ENCODE results near the gene EPB41L4B. TPM values are rescaled to one million over a fixed set of nuclear protein-coding genes. Genes with fewer than 3 reads are reported as not detected.

The EPB41L4B gene
- total and polyA plus RNA-seq, 2 of the 4 experiments (the other 2 are of a cell fraction): 0.36 to 0.54 TPM

GRCh38 chr9:109312783-109313182 is 8.1 kb downstream of the EPB41L4B start:
- H2BK120ac ChIP-seq (ENCODE audit: low read depth, low read length): no peak overlapping the region
- no peak overlapping the region for H3K4me3 ChIP-seq (ENCODE audit: insufficient read depth, low read depth, low read length)
- no peak overlapping the region for H2AFZ ChIP-seq (replicated peaks; ENCODE audit: low read length, poor library complexity)
- in situ Hi-C loops (cut with MboI; ENCODE audit: low sequenced_read_pairs) (loop anchor here (25.0 kb wide), 2 partner anchors 125 to 250 kb away; no protein-coding TSS in a partner anchor), intact Hi-C loops (cut with micrococcal nuclease) (no loop called here), dilution Hi-C loops (cut with HindIII; ENCODE audit: low sequenced_read_pairs, unreplicated experiment) (no loop called here)
- WGBS, 2 experiments (ENCODE audit: extremely low coverage in 2 of 2, insufficient read length in 1 of 2): 80% methylated on average over 3 of the region's 7 CpGs; no CpG with 5 or more reads in 1 of the 2 experiments
- H3K9ac ChIP-seq (ENCODE audit: low read depth, low read length): no peak overlapping the region
- no peak for TF ChIP-seq USF2 (IDR thresholded peaks at IDR 0.05; ENCODE audit: low read depth, low read length)
- TF ChIP-seq SMC3 (IDR thresholded peaks at IDR 0.05; ENCODE audit: low read depth, low read length): no peak
- TF ChIP-seq, protein P1, sequence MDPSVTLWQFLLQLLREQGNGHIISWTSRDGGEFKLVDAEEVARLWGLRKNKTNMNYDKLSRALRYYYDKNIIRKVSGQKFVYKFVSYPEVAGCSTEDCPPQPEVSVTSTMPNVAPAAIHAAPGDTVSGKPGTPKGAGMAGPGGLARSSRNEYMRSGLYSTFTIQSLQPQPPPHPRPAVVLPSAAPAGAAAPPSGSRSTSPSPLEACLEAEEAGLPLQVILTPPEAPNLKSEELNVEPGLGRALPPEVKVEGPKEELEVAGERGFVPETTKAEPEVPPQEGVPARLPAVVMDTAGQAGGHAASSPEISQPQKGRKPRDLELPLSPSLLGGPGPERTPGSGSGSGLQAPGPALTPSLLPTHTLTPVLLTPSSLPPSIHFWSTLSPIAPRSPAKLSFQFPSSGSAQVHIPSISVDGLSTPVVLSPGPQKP (IDR thresholded peaks at IDR 0.05; ENCODE audit: borderline replicate concordance, low read depth, low read length): no peak
- no peak overlapping the region for H2BK15ac ChIP-seq (ENCODE audit: low read depth, low read length)
- no peak overlapping the region for H3K56ac ChIP-seq (ENCODE audit: extremely low read depth, insufficient read depth, low read length)
- H3K4me2 ChIP-seq (ENCODE audit: low read depth, low read length): no peak overlapping the region
- CTCF ChIA-PET: interaction anchor here (0.6 kb wide), 1 partner anchor 384 kb away, joined by 4 read pairs; no protein-coding TSS in a partner anchor
- no peak overlapping the region for H3K27ac ChIP-seq (ENCODE audit: insufficient read depth, low read length)
- no peak overlapping the region for H4K5ac ChIP-seq (ENCODE audit: low read depth, low read length)
- H3K18ac ChIP-seq (ENCODE audit: low read depth, low read length): no peak overlapping the region
- no peaks in the 10 kb centered on the region for H3K79me1 ChIP-seq (ENCODE audit: low read depth in 1 of 2, low read length in 2 of 2)
- BruUV-seq (replicated peaks): no TSS peak
- H3K23ac ChIP-seq (ENCODE audit: low read depth, low read length): no peak overlapping the region
- no peak overlapping the region for H3K14ac ChIP-seq (replicated peaks; ENCODE audit: low read depth, low read length)
- ATAC-seq (ENCODE audit: low read depth): no peak
- no peak overlapping the region for H4K91ac ChIP-seq (ENCODE audit: insufficient read depth, low read depth, low read length)
- H3K9me1 ChIP-seq (ENCODE audit: insufficient read depth, low read length): no peaks in the 10 kb centered on the region; the same call in 1 of the 2 replicates
- no peak overlapping the region for H2BK20ac ChIP-seq (ENCODE audit: low read depth, low read length)
- H3K36me3 ChIP-seq (ENCODE audit: control insufficient read depth, insufficient read depth, low read length): no peaks in the 10 kb centered on the region
- peaks cover 37% of the 10 kb centered on the region for H3K27me3 ChIP-seq (ENCODE audit: control insufficient read depth, insufficient read depth, low read length)
- H3K9me3 ChIP-seq (ENCODE audit: control insufficient read depth, insufficient read depth, low read length): no peaks in the 10 kb centered on the region
- H2BK5ac ChIP-seq (ENCODE audit: low read depth, low read length, poor library complexity, severe bottlenecking): no peak overlapping the region
- H2AK5ac ChIP-seq (ENCODE audit: low read depth, low read length): no peak overlapping the region
- no peak for DNase-seq
- H4K8ac ChIP-seq (ENCODE audit: low read depth in 2 of 2, low read length in 2 of 2): no peak overlapping the region
- no peak overlapping the region for H2AK9ac ChIP-seq (replicated peaks; ENCODE audit: low read depth, low read length, poor library complexity)
- no peaks in the 10 kb centered on the region for H4K20me1 ChIP-seq (ENCODE audit: insufficient read depth, low read length)
- no peak overlapping the region for H3K4ac ChIP-seq (ENCODE audit: low read depth, low read length)
- POLR2A ChIA-PET (ENCODE audit: unreplicated experiment): no interaction called here
- peaks cover 2% of the 10 kb centered on the region for H3K4me1 ChIP-seq (ENCODE audit: control insufficient read depth, insufficient read depth, low read length)

Measured in IMR-90 (cell line).